H1 (cell line): ENCODE results near the gene FREM1. TPM values are rescaled to one million over a fixed set of nuclear protein-coding genes. Genes with fewer than 3 reads are reported as not detected.

ENCODE experiments used
- CTCF ChIA-PET: fragments of 300-600 bp; sonication (Branson Sonifier 250); formaldehyde crosslinking; loops from one replicate; lab custom pipeline; 2021; ENCODE audit not compliant: partially characterized antibody; lab: Charles Lee
- POLR2A ChIA-PET: fragments of 300-600 bp; sonication (Branson Sonifier 250); formaldehyde crosslinking; loops from one replicate; lab custom pipeline; 2021; ENCODE audit warnings: inconsistent platforms; ENCODE audit not compliant: partially characterized antibody; lab: Charles Lee
- DNase-seq, 2 experiments: peaks; one replicate each; pipeline versions ENCODE4 v3.0.0 to v3.0.0-alpha.2; 2010 to 2022; ENCODE audit warnings: low spot score in 2 of 2, low read depth in 1 of 2, mixed read lengths in 1 of 2
- FAIRE-seq: peaks from 2 replicates; lab custom pipeline; 2011; peaks lifted over from hg19 to GRCh38; lab: Jason Lieb, UNC
- H2AFZ ChIP-seq: 2 replicates; pipeline ENCODE4 v1.8.1; 2012; ENCODE audit warnings: low read length, inconsistent platforms
- H2AK5ac ChIP-seq: 2 replicates; pipeline ENCODE4 v1.6.1; 2013; ENCODE audit warnings: low read depth, low read length
- H2BK120ac ChIP-seq: replicated peaks from 2 replicates; pipeline ENCODE3; 2013; ENCODE audit warnings: low read depth, low read length, inconsistent platforms
- H2BK12ac ChIP-seq: 2 replicates; pipeline ENCODE4 v1.6.1; 2013; ENCODE audit warnings: low read depth, low read length
- H2BK15ac ChIP-seq: 2 replicates; pipeline ENCODE4 v1.6.1; 2013; ENCODE audit warnings: low read length
- H2BK20ac ChIP-seq: 2 replicates; pipeline ENCODE4 v1.6.1; 2013; ENCODE audit warnings: low read length
- H2BK5ac ChIP-seq: 2 replicates; pipeline ENCODE4 v1.6.1; 2013; ENCODE audit warnings: low read depth, low read length
- H3K14ac ChIP-seq: 2 replicates; pipeline ENCODE4 v1.6.1; 2013; ENCODE audit warnings: inconsistent platforms; ENCODE audit not compliant: insufficient read length
- H3K18ac ChIP-seq: 2 replicates; pipeline ENCODE4 v1.6.1; 2013; ENCODE audit warnings: low read length; ENCODE audit errors: extremely low read depth
- H3K23ac ChIP-seq: 2 replicates; pipeline ENCODE4 v1.6.1; 2013; ENCODE audit warnings: inconsistent platforms; ENCODE audit not compliant: insufficient read length
- H3K23me2 ChIP-seq: 2 replicates; pipeline ENCODE4 v1.6.1; 2013; ENCODE audit warnings: low read depth, low read length
- H3K27ac ChIP-seq: 2 replicates; pipeline ENCODE4 v1.6.1; 2011; ENCODE audit warnings: low read depth, low read length, inconsistent platforms
- H3K27me3 ChIP-seq, 4 experiments: replicated peaks in 1 of 4; 1 replicate in 1 of 4; 2 replicates in 3 of 4; pipeline versions ENCODE4 v1.6.1 to v1.8.1; 2011 to 2013; ENCODE audit warnings: low read length in 3 of 4, mild to moderate bottlenecking in 3 of 4, inconsistent platforms in 2 of 4, mixed read lengths in 2 of 4, moderate library complexity in 1 of 4; ENCODE audit not compliant: control insufficient read depth in 3 of 4, insufficient read depth in 3 of 4; ENCODE audit errors: extremely low read depth in 1 of 4
- H3K36me3 ChIP-seq, 4 experiments: 2 replicates each; pipeline versions ENCODE4 v1.6.1 to v1.8.1; 2011 to 2013; ENCODE audit warnings: mild to moderate bottlenecking in 4 of 4, low read length in 3 of 4, moderate library complexity in 2 of 4, control low read depth in 1 of 4, inconsistent platforms in 1 of 4; ENCODE audit not compliant: insufficient read depth in 4 of 4, control insufficient read depth in 2 of 4
- H3K4ac ChIP-seq: replicated peaks from 2 replicates; pipeline ENCODE3; 2013; ENCODE audit warnings: low read length, low read depth, mixed read lengths, inconsistent platforms; ENCODE audit not compliant: insufficient read length
- H3K4me1 ChIP-seq, 4 experiments: replicated peaks in 1 of 4; 1 replicate in 1 of 4; 2 replicates in 3 of 4; pipeline versions ENCODE4 v1.6.1 to v1.8.1; 2011 to 2013; ENCODE audit warnings: low read length in 3 of 4, inconsistent platforms in 2 of 4, mixed read lengths in 1 of 4; ENCODE audit not compliant: insufficient read depth in 4 of 4, control insufficient read depth in 3 of 4
- H3K4me2 ChIP-seq, 2 experiments: 2 replicates each; pipeline versions ENCODE4 v1.6.1 to v1.8.1; 2011 to 2013; ENCODE audit warnings: low read depth in 2 of 2, low read length in 2 of 2, control low read depth in 1 of 2, inconsistent platforms in 1 of 2, mild to moderate bottlenecking in 1 of 2; ENCODE audit not compliant: insufficient read depth in 1 of 2
- H3K4me3 ChIP-seq, 4 experiments: fragments of 200-600, 300-600 bp in 1 of 4; sonication (generic), shearing (Covaris generic), sonication (Bioruptor Twin) in 1 of 4; 2 replicates each; pipeline versions ENCODE4 v1.5.1 to v1.8.1; 2011 to 2016; ENCODE audit warnings: low read length in 4 of 4, low read depth in 3 of 4, control low read depth in 2 of 4, inconsistent platforms in 2 of 4, mild to moderate bottlenecking in 2 of 4, mixed read lengths in 1 of 4, moderate library complexity in 1 of 4; ENCODE audit not compliant: insufficient read depth in 2 of 4; ENCODE audit errors: extremely low read depth in 1 of 4
- H3K56ac ChIP-seq: replicated peaks from 2 replicates; pipeline ENCODE3; 2013; ENCODE audit warnings: low read depth, mild to moderate bottlenecking, mixed read lengths, low read length, inconsistent platforms; ENCODE audit not compliant: insufficient read length
- H3K79me1 ChIP-seq: 2 replicates; pipeline ENCODE4 v1.6.1; 2013; ENCODE audit warnings: low read depth, low read length, control low read depth
- H3K79me2 ChIP-seq, 2 experiments: 2 replicates each; pipeline versions ENCODE4 v1.6.1 to v1.8.1; 2012 to 2013; ENCODE audit warnings: low read length in 2 of 2, mild to moderate bottlenecking in 2 of 2, inconsistent platforms in 1 of 2; ENCODE audit not compliant: insufficient read depth in 2 of 2, control insufficient read depth in 1 of 2
- H3K9ac ChIP-seq, 4 experiments: replicated peaks in 1 of 4; 1 replicate in 1 of 4; 2 replicates in 3 of 4; pipeline versions ENCODE4 v1.6.1 to v1.8.1; 2011 to 2013; ENCODE audit warnings: low read depth in 3 of 4, low read length in 3 of 4, control low read depth in 2 of 4, mild to moderate bottlenecking in 2 of 4, moderate library complexity in 2 of 4, inconsistent platforms in 1 of 4; ENCODE audit errors: extremely low read depth in 1 of 4
- H3K9me3 ChIP-seq, 2 experiments: 2 replicates each; pipeline versions ENCODE4 v1.6.1 to v1.8.1; 2012 to 2013; ENCODE audit warnings: mild to moderate bottlenecking in 2 of 2, moderate library complexity in 2 of 2, control low read depth in 1 of 2, inconsistent platforms in 1 of 2, low read depth in 1 of 2, low read length in 1 of 2, mixed read lengths in 1 of 2; ENCODE audit not compliant: insufficient read depth in 2 of 2
- H4K20me1 ChIP-seq, 2 experiments: replicated peaks in 1 of 2; 2 replicates each; pipeline versions ENCODE3 to v1.8.1; 2011 to 2013; ENCODE audit warnings: inconsistent platforms in 2 of 2, low read length in 2 of 2, mild to moderate bottlenecking in 1 of 2; ENCODE audit not compliant: insufficient read depth in 2 of 2, control insufficient read depth in 1 of 2
- H4K5ac ChIP-seq: 2 replicates; pipeline ENCODE4 v1.6.1; 2013; ENCODE audit warnings: low read length, low read depth, mixed read lengths, inconsistent platforms; ENCODE audit not compliant: insufficient read length
- H4K8ac ChIP-seq: 2 replicates; pipeline ENCODE4 v1.8.0; 2013; ENCODE audit warnings: mild to moderate bottlenecking, moderate library complexity, low read length, inconsistent platforms; ENCODE audit not compliant: insufficient read depth; ENCODE audit errors: extremely low read depth
- H4K91ac ChIP-seq: replicated peaks from 2 replicates; pipeline ENCODE3; 2013; ENCODE audit warnings: low read length, mixed read lengths, inconsistent platforms; ENCODE audit not compliant: insufficient read length
- ASH2L ChIP-seq: fragments of 200-600, 300-600 bp; sonication (generic); IDR thresholded peaks from one replicate; pipeline ENCODE4 v1.7.1; 2017; ENCODE audit warnings: low read length
- BRCA1 ChIP-seq: IDR thresholded peaks from 2 replicates; pipeline ENCODE4 v1.6.1; 2012; ENCODE audit warnings: low read depth, low read length, improper control_type of control experiment
- CEBPB ChIP-seq: IDR thresholded peaks from 2 replicates; pipeline ENCODE4 v1.6.1; 2012; ENCODE audit warnings: low read depth, low read length
- CHD2 ChIP-seq: IDR thresholded peaks from 2 replicates; pipeline ENCODE4 v1.6.1; 2012; ENCODE audit warnings: low read length, improper control_type of control experiment
- CREB1 ChIP-seq: IDR thresholded peaks from 2 replicates; pipeline ENCODE4 v1.6.1; 2012; ENCODE audit warnings: inconsistent platforms
- JUN ChIP-seq: IDR thresholded peaks from 2 replicates; pipeline ENCODE4 v1.6.1; 2011; ENCODE audit warnings: low read depth, mild to moderate bottlenecking, improper control_type of control experiment, low read length
- KDM4A ChIP-seq: IDR thresholded peaks from one replicate; pipeline ENCODE4 v1.7.1; 2012; ENCODE audit warnings: low read depth, mild to moderate bottlenecking, moderate library complexity, low read length, inconsistent platforms; ENCODE audit not compliant: severe bottlenecking
- KDM5A ChIP-seq: fragments of 200-600 bp; IDR thresholded peaks from 2 replicates; pipeline ENCODE4 v1.7.1; 2012; ENCODE audit warnings: mild to moderate bottlenecking, low read length, inconsistent platforms, mixed read lengths
- POLR2AphosphoS5 ChIP-seq: IDR thresholded peaks from 2 replicates; pipeline ENCODE4 v1.6.1; 2011; ENCODE audit warnings: low read depth, low read length
- SIN3A ChIP-seq, 2 experiments: IDR thresholded peaks in 1 of 2; conservative IDR thresholded peaks in 1 of 2; 2 replicates each; pipeline ENCODE4 v1.6.1; 2011 to 2012; ENCODE audit warnings: low read length in 2 of 2, improper control_type of control experiment in 1 of 2, low read depth in 1 of 2, mild to moderate bottlenecking in 1 of 2
- SP1 ChIP-seq: IDR thresholded peaks from 2 replicates; pipeline ENCODE4 v1.6.1; 2011; ENCODE audit warnings: low read depth, low read length
- TCF12 ChIP-seq: IDR thresholded peaks from 2 replicates; pipeline ENCODE4 v1.6.1; 2011; ENCODE audit warnings: low read depth, mild to moderate bottlenecking, low read length
- WGBS, 2 experiments: shearing (Covaris generic) in 1 of 2; methylation state at CpG; one replicate each; pipeline versions ENCODE4 v1.1.6 to v1.1.7; 2013 to 2015; ENCODE audit warnings: low lambda C conversion rate in 2 of 2, mixed read lengths in 2 of 2, inconsistent platforms in 1 of 2, low coverage in 1 of 2, missing lambda C conversion rate in 1 of 2; ENCODE audit not compliant: insufficient replicate concordance in 2 of 2, insufficient coverage in 1 of 2, insufficient read length in 1 of 2; ENCODE audit errors: extremely low coverage in 1 of 2, missing lambda C conversion rate in 1 of 2; 5-methylcytosine and 5-hydroxymethylcytosine counted together
- polyA plus RNA-seq, 7 experiments: library from polyadenylated mRNA; depleted of rRNA in 3 of 7; stranded (reverse) in 5 of 7; unstranded in 2 of 7; fragments of >200 nt in 5 of 7; fragments of 200-250 nt in 2 of 7; gene quantifications; 1 replicate in 5 of 7; 2 replicates in 1 of 7; 4 replicates in 1 of 7; pipeline versions ENCODE4 v1.2.1 to v1.2.3, GENCODE V29; 2011 to 2013; ENCODE audit warnings: missing spikeins in 2 of 7, mixed read lengths in 2 of 7
- total RNA-seq: library from RNA; stranded (reverse); fragmentation: NEBNext Ultra II Directional; extraction: Animal tissue kit (Norgen Biotek cat#: 25700); gene quantifications from 2 replicates; pipeline ENCODE4 v1.2.1, GENCODE V29; 2021
- TF ChIP-seq, protein P1 (sequence below): IDR thresholded peaks from 2 replicates; pipeline ENCODE4 v1.6.1; 2011; ENCODE audit warnings: low read depth, mild to moderate bottlenecking, low read length; ENCODE audit not compliant: insufficient read depth

FREM1 gene
- total and polyA plus RNA-seq, 2 of the 8 experiments (the other 6 are each of a cell fraction or from before 2014, with no cell fraction given): 2.6 to 3.1 TPM

DNA sequence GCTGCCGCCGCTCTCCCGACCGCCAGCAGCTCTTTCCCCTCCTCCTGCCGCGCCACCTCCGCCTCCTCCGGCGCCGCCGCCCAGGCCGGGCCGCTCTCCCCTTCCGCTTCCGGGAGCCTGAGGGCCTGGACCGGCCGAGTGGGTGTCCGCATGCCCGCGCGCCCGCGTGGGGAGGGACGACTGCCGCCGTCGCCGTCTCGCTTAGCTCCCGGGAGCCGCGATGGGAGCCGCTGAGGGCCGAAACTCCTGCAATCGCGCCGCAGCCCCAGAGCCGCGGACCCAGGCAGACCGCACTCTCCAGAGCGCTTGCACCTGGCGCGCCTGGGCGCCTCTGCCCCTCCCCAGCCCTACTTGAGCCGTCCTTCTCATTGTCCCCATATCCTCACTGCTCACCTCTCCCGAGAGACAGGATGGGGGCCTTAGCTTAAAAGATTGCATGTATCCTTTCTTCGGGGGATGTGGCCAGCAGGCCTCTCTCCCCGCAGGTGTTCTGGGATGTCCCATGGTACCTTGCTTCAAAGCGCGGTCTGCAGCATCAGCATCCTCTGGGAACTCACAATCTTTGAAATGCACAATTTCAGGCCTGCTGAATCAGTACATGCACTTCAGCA, 216.9 kb downstream of the FREM1 start, which contains the start of gene ZDHHC21:
Gene ZDHHC21 (minus strand): TSS at position 182 of the 611 bp plus-strand sequence. CDS start 19,092 bp downstream, outside the sequence.
- Histone ChIP-seq H4K8ac (peak within 1 kb of the TSS; percentile 87; the same call in 1 of the 2 replicates), H3K4ac (no peak within 1 kb of the TSS), H2BK15ac (no peak within 1 kb of the TSS), H4K91ac (no peak within 1 kb of the TSS), H3K27ac (peak within 1 kb of the TSS; percentile 82), H3K4me1 (peaks cover 0 to 2% (median under 1%) of the 10 kb centered on the region in 4 experiments; a peak in 2 of 7 replicates), H3K9me3 (no peaks in the 10 kb centered on the region), H2AFZ (peak within 1 kb of the TSS; percentile 88), H3K79me1 (no peaks in the 10 kb centered on the region), H2AK5ac (no peak within 1 kb of the TSS), H3K36me3 (peaks cover 0 to 9% (median 0%) of the 10 kb centered on the region in 4 experiments; a peak in 1 of 8 replicates), H2BK120ac (no peak within 1 kb of the TSS), H3K79me2 (peaks cover 0 to 19% of the 10 kb centered on the region in 2 experiments; a peak in 2 of 4 replicates), H3K18ac (peak within 1 kb of the TSS; percentile 85), H3K56ac (no peak within 1 kb of the TSS), H3K27me3 (peaks cover 0 to 5% (median 3%) of the 10 kb centered on the region in 4 experiments; a peak in 1 of 7 replicates), H2BK20ac (no peak within 1 kb of the TSS; the same call in 1 of the 2 replicates), H4K5ac (no peak within 1 kb of the TSS), H3K4me3 (peak within 1 kb of the TSS; percentile 68 to 75 (median 74)), H4K20me1 (no peaks in the 10 kb centered on the region), H3K23ac (no peak within 1 kb of the TSS), H3K4me2 (peak within 1 kb of the TSS; percentile 91 to 96), H2BK5ac (peak within 1 kb of the TSS; percentile 60; the same call in 1 of the 2 replicates), H2BK12ac (peak within 1 kb of the TSS; percentile 4; the same call in 1 of the 2 replicates), H3K9ac (peak within 1 kb of the TSS; percentile 49 to 72 (median 58); a peak in 6 of 7 replicates), H3K14ac (no peak within 1 kb of the TSS), H3K23me2 (no peaks in the 10 kb centered on the region; the same call in 1 of the 2 replicates)
- POLR2A ChIA-PET: interaction anchor here (0.6 to 1.9 kb wide), 7 partner anchors 9 to 1550 kb away, joined by 3 to 9 read pairs (median 3); partner anchors contain the start of gene CER1
- WGBS, 2 experiments: 6% methylated on average over 19 of the region's 50 CpGs; no CpG with 5 or more reads in 1 of the 2 experiments
- DNase-seq: peak; percentile 10 to 83
- CTCF ChIA-PET: interaction anchor here (0.8 to 1.9 kb wide), 8 partner anchors 29 to 80 kb away, joined by 3 to 11 read pairs (median 4); partner anchors contain the start of gene CER1
- FAIRE-seq: no peak
- no peak for TF ChIP-seq BRCA1
- no peak for TF ChIP-seq CHD2
- peak; percentile 96 for TF ChIP-seq KDM4A
- no peak for TF ChIP-seq TCF12
- no peak for TF ChIP-seq JUN
- TF ChIP-seq SP1: no peak
- peak; percentile 63; the same call in 1 of the 2 replicates for TF ChIP-seq POLR2AphosphoS5
- no peak for TF ChIP-seq CREB1
- TF ChIP-seq, protein P1, sequence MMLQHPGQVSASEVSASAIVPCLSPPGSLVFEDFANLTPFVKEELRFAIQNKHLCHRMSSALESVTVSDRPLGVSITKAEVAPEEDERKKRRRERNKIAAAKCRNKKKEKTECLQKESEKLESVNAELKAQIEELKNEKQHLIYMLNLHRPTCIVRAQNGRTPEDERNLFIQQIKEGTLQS: no peak
- TF ChIP-seq CEBPB: no peak
- TF ChIP-seq KDM5A: no peak
- TF ChIP-seq SIN3A (conservative IDR thresholded peaks at IDR 0.05 in 1 of 2, IDR thresholded peaks at IDR 0.05 in 1 of 2; ENCODE audit: low read depth in 1 of 2, low read length in 2 of 2): no peak
- peak; percentile 99 for TF ChIP-seq ASH2L
